Caki2 (cell line): ENCODE results near the gene DNAI4. TPM values are rescaled to one million over a fixed set of nuclear protein-coding genes. Genes with fewer than 3 reads are reported as not detected.
"Not testable (repeated sequence)": the region's sequence is repeated elsewhere in the genome, so short reads cannot be mapped to it uniquely, and the experiment has no call there.

Experiments
- DNase-seq: peaks from one replicate; pipeline ENCODE4 v3.0.0-alpha.2; 2015; ENCODE audit warnings: low read depth
- in situ Hi-C: cut with HindIII; loops from 2 replicates; pipeline ENCODE4 v1.10.0; 2016; ENCODE audit warnings: low sequenced_read_pairs, low pct_unique_long_range_greater_than_20kb, mixed read lengths
- total RNA-seq: library from RNA; depleted of rRNA; stranded (reverse); fragments of >200 nt; shearing (Covaris generic); gene quantifications from 2 replicates; pipeline ENCODE4 v1.2.3, GENCODE V29; 2014; ENCODE audit warnings: low replicate concordance; rRNA removed

Gene DNAI4
- 6.5 and 10.5 TPM in 2 replicates for total RNA-seq

GRCh38 chr1:66924756-66925557, at the start of gene DNAI4, which contains the start of gene MIER1:
Gene DNAI4 (minus strand): TSS chr1:66924856. CDS start chr1:66924831, 25 bp downstream.
Gene MIER1 (plus strand): TSS chr1:66924990. CDS start chr1:66925029, 39 bp downstream.
- in situ Hi-C loops, result no loop called here
- DNase-seq, result peak; percentile 100

- no peak for DNase-seq
- in situ Hi-C loops, result no loop called here
These were observed 43.9 kb upstream of the DNAI4 start for GRCh38 chr1:66968574-66968973.

- in situ Hi-C loops, DNase-seq: not testable (repeated sequence)
These were observed 41.7 kb upstream of the DNAI4 start for GRCh38 chr1:66966188-66966873.

- in situ Hi-C loops, result no loop called here
- DNase-seq, result no peak
These were observed 33.3 kb upstream of the DNAI4 start for GRCh38 chr1:66957938-66958337.

GRCh38 chr1:66954208-66954607, 29.6 kb upstream of the DNAI4 start:
- in situ Hi-C loops, result no loop called here
- DNase-seq, result no peak

- in situ Hi-C loops, result no loop called here
- no peak for DNase-seq
These were observed 26.9 kb upstream of the DNAI4 start for GRCh38 chr1:66951513-66951912.

GRCh38 chr1:66947267-66947666, 22.6 kb upstream of the DNAI4 start:
- DNase-seq, result no peak

GRCh38 chr1:66945316-66945715, 20.7 kb upstream of the DNAI4 start:
- in situ Hi-C loops, result no loop called here
- DNase-seq, result peak; percentile 54

More at GRCh38 chr1:66947267-66947666, 22.6 kb upstream of the DNAI4 start:
- in situ Hi-C loops, result no loop called here

- in situ Hi-C loops, result no loop called here
- DNase-seq, result peak; percentile 88
These were observed 19.9 kb upstream of the DNAI4 start for GRCh38 chr1:66944330-66945274.

- in situ Hi-C loops, result no loop called here
- no peak for DNase-seq
These were observed 18.8 kb upstream of the DNAI4 start for GRCh38 chr1:66943361-66943969.

GRCh38 chr1:66940981-66941380, 16.3 kb upstream of the DNAI4 start:
- in situ Hi-C loops, result no loop called here

GRCh38 chr1:66938613-66939012, 14.0 kb upstream of the DNAI4 start:
- in situ Hi-C loops, result no loop called here
- DNase-seq, result no peak

More at GRCh38 chr1:66940981-66941380, 16.3 kb upstream of the DNAI4 start:
- DNase-seq, result no peak

- in situ Hi-C loops, result no loop called here
- DNase-seq, result no peak
These were observed 13.0 kb upstream of the DNAI4 start for GRCh38 chr1:66937529-66938234.

GRCh38 chr1:66933887-66934700, 9.4 kb upstream of the DNAI4 start:
- DNase-seq, result peak; percentile 72
- in situ Hi-C loops, result no loop called here

- in situ Hi-C loops, result no loop called here
- no peak for DNase-seq
These were observed 7.6 kb upstream of the DNAI4 start for GRCh38 chr1:66932291-66932690.

- in situ Hi-C loops, result no loop called here
- DNase-seq, result peak; percentile 40
These were observed 6.9 kb upstream of the DNAI4 start for GRCh38 chr1:66931590-66931989.

GRCh38 chr1:66930823-66931174, 6.1 kb upstream of the DNAI4 start:
- no peak for DNase-seq
- in situ Hi-C loops, result no loop called here
